Ectodermal cell (in vitro differentiated cells): Measurements from ENCODE around the gene C12orf57. TPM values are rescaled to one million over a fixed set of nuclear protein-coding genes. Genes with fewer than 3 reads are reported as not detected.

Experiments
- H3K27ac ChIP-seq: 2 replicates; pipeline ENCODE4 v1.7.0; 2013; ENCODE audit warnings: mild to moderate bottlenecking, low read depth, low read length; ENCODE audit not compliant: insufficient read depth, poor library complexity, severe bottlenecking
- H3K27me3 ChIP-seq: 2 replicates; pipeline ENCODE4 v1.7.0; 2013; ENCODE audit warnings: mild to moderate bottlenecking, low read length; ENCODE audit not compliant: insufficient read depth, control insufficient read depth, poor library complexity, severe bottlenecking
- H3K36me3 ChIP-seq: one replicate; pipeline ENCODE4 v1.7.0; 2013; ENCODE audit warnings: low read length; ENCODE audit not compliant: control insufficient read depth, insufficient read depth
- H3K4me1 ChIP-seq: one replicate; pipeline ENCODE4 v1.7.0; 2013; ENCODE audit warnings: low read length; ENCODE audit not compliant: control insufficient read depth, insufficient read depth
- H3K4me3 ChIP-seq: 2 replicates; pipeline ENCODE4 v1.7.0; 2013; ENCODE audit warnings: low read depth, low read length, control low read depth; ENCODE audit not compliant: insufficient read depth
- H3K9me3 ChIP-seq: 2 replicates; pipeline ENCODE4 v1.7.0; 2013; ENCODE audit warnings: mild to moderate bottlenecking, low read length, moderate library complexity; ENCODE audit not compliant: control insufficient read depth
- whole genome bisulfite sequencing, 2 experiments: methylation state at CpG; one replicate each; pipeline ENCODE4 v1.1.7; 2013; ENCODE audit warnings: missing lambda C conversion rate in 2 of 2; 5-methylcytosine and 5-hydroxymethylcytosine counted together
- polyA plus RNA-seq, 4 experiments: library from polyadenylated mRNA; stranded (reverse); fragments of 50-300 nt; gene quantifications; one replicate each; pipeline ENCODE4 v1.2.3, GENCODE V29; 2013

The C12orf57 gene, protein sequence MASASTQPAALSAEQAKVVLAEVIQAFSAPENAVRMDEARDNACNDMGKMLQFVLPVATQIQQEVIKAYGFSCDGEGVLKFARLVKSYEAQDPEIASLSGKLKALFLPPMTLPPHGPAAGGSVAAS
- polyA plus RNA-seq (2013, experiment 1 of 4): 290 TPM
- 288 TPM for polyA plus RNA-seq (2013, experiment 2 of 4)
- polyA plus RNA-seq (2013, experiment 3 of 4): 271 TPM
- 291 TPM for polyA plus RNA-seq (2013, experiment 4 of 4)

DNA sequence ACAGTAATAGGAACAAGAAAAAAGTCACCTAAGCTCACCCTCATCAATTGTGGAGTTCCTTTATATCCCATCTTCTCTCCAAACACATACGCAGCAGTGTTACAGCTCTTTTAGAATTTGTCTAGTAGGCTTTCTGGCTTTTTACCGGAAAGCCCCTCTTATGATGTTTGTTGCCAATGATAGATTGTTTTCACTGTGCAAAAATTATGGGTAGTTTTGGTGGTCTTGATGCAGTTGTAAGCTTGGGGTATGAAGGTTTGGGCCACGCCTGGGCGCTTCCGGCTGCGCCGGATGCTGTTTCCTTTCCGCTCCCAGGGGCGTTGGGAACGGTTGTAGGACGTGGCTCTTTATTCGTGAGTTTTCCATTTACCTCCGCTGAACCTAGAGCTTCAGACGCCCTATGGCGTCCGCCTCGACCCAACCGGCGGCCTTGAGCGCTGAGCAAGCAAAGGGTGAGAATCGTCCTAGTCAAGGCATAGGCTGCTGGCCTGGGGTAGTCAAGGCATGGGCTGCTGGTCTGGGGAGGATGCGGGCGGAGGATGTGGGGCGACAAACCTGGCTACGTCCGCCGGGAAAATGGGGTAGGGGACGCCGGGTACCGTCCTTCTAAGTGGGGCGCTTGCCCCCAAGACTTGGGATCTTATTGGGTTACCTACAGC, at the start of gene C12orf57, which contains the start of gene RNU7-1:
Gene C12orf57 (plus strand): TSS at position 301 of the 659 bp plus-strand sequence. CDS start 100 bp downstream, at position 401.
Gene RNU7-1 (plus strand): TSS at position 95 of the 659 bp plus-strand sequence.
- no peaks in the 10 kb centered on the region for H3K27me3 ChIP-seq
- H3K4me3 ChIP-seq: peak within 1 kb of the TSS; percentile 71
- 0 to 1% methylated on average over 31 of the region's 31 CpGs for WGBS, 2 experiments
- peak within 1 kb of the TSS; percentile 100 for H3K27ac ChIP-seq
- H3K36me3 ChIP-seq: peaks cover 12% of the 10 kb centered on the region
- no peaks in the 10 kb centered on the region for H3K9me3 ChIP-seq
- peaks cover 18% of the 10 kb centered on the region for H3K4me1 ChIP-seq

DNA sequence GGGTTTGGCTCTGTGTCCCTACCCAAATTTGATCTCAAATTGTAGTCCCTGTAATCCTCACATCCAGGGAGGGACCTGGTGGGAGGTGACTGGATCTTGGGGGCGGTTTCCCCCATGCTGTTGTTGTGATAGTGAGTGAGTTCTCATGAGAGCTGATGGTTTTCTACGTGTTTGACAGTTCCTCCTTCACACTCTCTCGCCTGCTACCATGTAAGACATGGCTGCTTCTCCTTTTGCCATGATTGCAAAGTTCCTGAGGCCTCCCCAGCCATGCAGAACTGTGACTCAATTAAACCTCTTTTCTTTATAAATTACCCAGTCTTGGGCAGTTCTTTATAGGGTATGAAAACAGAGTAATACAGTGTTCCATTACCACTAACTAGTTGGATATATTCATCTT, 49.5 kb upstream of the C12orf57 start:
- 82 to 85% methylated on average over 3 of the region's 3 CpGs for WGBS, 2 experiments
- Histone ChIP-seq H3K4me3 (no peak overlapping the region), H3K9me3 (no peaks in the 10 kb centered on the region), H3K27ac (no peak overlapping the region), H3K4me1 (no peaks in the 10 kb centered on the region), H3K27me3 (no peaks in the 10 kb centered on the region), H3K36me3 (no peaks in the 10 kb centered on the region)

DNA sequence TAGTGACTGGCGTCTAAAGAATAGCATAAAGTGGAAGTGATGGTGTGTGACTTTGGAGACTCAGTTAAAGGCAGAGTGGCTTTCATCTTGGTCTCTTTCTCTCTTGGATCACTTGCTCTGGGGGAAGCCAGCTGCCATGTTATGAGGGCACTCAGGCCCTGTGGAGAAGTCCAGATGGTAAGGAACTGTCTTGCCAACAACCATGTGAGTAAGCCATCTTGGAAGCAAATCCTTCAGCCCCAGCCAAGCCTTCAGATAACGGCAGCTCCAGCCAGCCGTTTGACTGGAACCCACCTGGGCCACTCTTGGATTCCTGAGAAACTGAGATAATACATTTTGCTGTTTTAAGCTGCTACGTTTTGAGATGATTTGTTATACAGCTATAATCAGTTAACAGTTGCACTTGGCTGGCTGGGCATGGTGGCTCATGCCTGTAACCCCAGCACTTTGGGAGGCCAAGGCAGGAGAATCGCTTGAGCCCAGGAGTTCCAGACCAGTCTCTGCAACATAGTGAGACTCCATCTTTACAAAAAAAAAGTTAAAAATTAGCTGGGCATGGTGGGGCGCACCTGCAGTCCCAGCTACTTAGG, 46.9 kb upstream of the C12orf57 start:
- Histone ChIP-seq H3K4me3 (no peak overlapping the region), H3K36me3 (no peaks in the 10 kb centered on the region), H3K27me3 (no peaks in the 10 kb centered on the region), H3K9me3 (no peaks in the 10 kb centered on the region), H3K27ac (no peak overlapping the region), H3K4me1 (no peaks in the 10 kb centered on the region)
- 82 to 88% methylated on average over 6 of the region's 6 CpGs for WGBS, 2 experiments

DNA sequence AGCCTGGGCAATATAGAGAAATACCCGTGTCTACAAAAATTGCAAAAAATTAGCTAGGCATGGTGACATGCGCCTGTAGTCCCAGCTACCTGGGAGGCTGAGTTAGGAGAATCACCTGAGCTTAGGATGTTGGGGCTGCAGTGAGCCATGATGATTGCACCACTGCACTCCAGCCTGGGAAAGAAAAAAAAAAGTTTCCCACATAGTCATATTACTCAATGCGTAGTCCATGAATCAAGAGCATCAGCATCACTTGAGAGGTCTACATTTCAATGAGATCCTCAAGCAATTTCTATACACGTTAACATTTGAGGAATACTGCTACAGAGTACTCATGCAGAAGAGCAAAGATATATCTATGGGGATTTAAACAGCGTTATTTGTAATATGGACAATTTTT, 44.4 kb upstream of the C12orf57 start:
- Histone ChIP-seq H3K27me3 (no peaks in the 10 kb centered on the region), H3K9me3 (no peaks in the 10 kb centered on the region), H3K4me3 (no peak overlapping the region), H3K27ac (no peak overlapping the region), H3K36me3 (no peaks in the 10 kb centered on the region), H3K4me1 (peaks cover 4% of the 10 kb centered on the region)
- WGBS, 2 experiments: 89 to 93% methylated on average over 5 of the region's 5 CpGs

DNA sequence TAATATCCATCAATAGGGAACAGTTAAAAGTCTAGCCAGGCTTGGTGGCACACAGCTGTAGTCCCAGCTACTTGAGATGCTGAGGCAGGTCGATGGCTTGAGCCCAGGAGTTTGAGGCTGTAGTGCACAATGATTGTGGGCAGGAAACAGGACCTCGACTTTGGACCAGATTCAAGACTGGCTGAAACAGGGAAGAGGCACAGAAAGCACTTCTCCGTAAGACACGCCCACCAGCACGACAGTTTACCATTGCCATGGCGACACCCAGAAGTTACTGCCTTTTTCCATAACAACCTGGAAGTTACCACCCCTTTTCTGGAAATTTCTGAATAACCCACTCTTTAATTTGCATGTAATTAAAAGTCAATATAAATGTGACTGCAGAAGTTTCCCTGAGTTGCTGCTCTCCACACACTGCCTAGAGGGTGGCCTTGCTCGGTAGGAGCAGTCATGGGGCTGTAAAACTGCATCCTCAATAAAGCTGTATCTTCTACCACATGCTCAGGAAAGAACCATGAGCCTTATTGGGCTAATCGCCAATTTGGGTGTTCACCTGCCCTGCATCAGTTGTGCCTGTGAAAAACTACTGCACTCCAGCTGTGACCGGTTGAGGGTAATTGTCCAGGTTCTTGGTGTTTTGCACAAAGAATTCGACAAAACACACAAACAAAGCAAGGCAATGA, 43.8 kb upstream of the C12orf57 start:
- H3K9me3 ChIP-seq: no peaks in the 10 kb centered on the region
- no peak overlapping the region for H3K4me3 ChIP-seq
- H3K27ac ChIP-seq: no peak overlapping the region
- no peaks in the 10 kb centered on the region for H3K27me3 ChIP-seq
- WGBS, 2 experiments: 85 to 87% methylated on average over 10 of the region's 10 CpGs
- no peaks in the 10 kb centered on the region for H3K36me3 ChIP-seq
- H3K4me1 ChIP-seq: peaks cover 4% of the 10 kb centered on the region

DNA sequence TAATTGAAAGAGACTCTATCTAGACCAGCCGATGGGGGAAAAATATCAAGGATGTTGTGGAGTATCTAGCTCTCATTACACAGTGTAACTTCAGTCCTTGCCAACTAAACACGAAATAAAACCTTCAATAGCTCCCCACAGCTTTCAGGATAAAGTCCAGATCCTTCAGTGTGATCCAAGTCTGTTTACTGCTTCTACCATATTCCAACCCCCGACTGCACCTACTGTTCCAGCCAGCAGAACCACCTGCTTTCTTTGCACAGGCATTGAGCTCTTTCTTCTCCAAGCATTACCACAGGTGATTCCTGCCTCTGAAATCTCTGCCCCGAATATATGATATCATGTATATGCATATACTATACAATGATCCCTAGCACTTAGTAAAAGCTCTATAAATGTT, 41.4 kb upstream of the C12orf57 start:
- Histone ChIP-seq H3K4me3 (no peak overlapping the region), H3K27me3 (no peaks in the 10 kb centered on the region), H3K4me1 (peaks cover 11% of the 10 kb centered on the region), H3K36me3 (no peaks in the 10 kb centered on the region), H3K9me3 (no peaks in the 10 kb centered on the region), H3K27ac (no peak overlapping the region)
- 88 to 96% methylated on average over 3 of the region's 4 CpGs for WGBS, 2 experiments

DNA sequence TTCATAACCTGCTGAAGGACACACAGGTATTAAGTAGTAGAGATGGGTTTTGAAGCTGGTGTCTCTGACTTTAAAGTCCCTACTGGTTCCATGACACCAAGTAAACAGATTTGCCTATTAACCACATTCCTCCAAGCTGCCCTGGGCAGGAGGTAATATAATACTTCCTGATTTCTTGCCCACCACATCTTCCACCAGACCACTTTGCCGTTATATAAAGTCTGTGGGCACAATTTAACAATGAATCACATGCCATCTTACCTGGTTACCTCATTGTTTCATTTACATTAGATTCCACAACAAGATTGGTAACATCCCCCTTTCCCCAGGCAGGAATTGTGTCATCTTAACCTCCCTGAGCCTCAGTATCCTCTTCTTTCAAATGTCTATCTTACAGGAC, 40.1 kb upstream of the C12orf57 start:
- Histone ChIP-seq H3K4me3 (no peak overlapping the region), H3K36me3 (no peaks in the 10 kb centered on the region), H3K9me3 (no peaks in the 10 kb centered on the region), H3K27ac (no peak overlapping the region), H3K4me1 (peaks cover 11% of the 10 kb centered on the region), H3K27me3 (no peaks in the 10 kb centered on the region)
- 95 to 100% methylated on average over 1 of the region's 1 CpG for WGBS, 2 experiments

DNA sequence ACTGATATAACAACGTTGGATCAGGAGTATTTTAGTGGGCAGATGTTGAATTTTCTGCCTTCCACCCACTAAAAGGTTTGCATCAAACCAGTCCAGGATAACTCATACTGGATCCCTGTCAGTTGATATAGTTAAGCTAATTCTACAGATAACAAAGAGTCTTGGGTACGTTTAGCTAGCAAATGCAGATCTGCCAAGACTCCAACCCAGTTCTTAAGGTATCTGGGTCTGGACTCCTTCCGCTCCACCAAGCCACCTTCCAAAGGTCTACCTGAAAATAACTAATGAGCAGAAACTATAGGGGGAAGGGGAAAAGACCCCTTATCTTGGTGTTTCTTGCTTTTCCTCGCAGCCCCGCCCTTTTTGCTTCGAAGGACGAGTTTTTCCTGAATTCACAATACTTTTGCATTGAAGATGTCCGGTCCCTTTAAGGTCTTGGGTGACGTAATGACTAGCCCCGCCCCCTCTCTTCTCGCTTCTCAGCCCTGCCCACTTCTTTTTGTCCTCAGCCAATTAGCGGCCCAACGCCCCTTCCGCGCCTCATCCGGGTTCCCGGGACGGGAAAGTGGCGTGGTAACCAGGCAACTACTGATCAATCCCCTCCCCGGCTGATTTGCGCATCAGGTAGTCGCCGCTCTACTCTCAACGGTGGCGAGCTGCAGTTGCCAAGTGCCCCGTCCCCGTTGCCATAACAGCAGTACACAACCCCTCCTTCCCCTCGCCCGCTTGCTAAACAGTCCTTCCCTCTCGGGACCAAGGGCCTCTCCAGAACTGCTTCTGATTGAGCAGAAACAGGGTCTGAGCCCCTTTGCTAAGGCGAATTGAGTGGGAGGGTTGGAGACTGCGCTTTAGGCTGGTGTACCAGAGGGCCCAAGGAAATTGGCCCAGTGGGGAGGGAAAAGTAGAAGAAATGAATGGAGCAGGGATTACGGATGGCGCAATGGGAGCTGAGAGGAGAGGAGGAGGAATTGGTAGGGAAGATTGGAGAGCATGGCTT, 39.2 kb upstream of the C12orf57 start, which contains the start of gene LRRC23:
Gene LRRC23 (plus strand): TSS at position 543 of the 997 bp plus-strand sequence. CDS start 812 bp downstream, outside the sequence.
- Histone ChIP-seq H3K4me3 (peak within 1 kb of the TSS; percentile 28), H3K36me3 (no peaks in the 10 kb centered on the region), H3K27me3 (no peaks in the 10 kb centered on the region), H3K27ac (peak within 1 kb of the TSS; percentile 89), H3K9me3 (no peaks in the 10 kb centered on the region), H3K4me1 (peaks cover 11% of the 10 kb centered on the region)
- WGBS, 2 experiments: 7 to 9% methylated on average over 33 to 34 of the region's 34 CpGs

DNA sequence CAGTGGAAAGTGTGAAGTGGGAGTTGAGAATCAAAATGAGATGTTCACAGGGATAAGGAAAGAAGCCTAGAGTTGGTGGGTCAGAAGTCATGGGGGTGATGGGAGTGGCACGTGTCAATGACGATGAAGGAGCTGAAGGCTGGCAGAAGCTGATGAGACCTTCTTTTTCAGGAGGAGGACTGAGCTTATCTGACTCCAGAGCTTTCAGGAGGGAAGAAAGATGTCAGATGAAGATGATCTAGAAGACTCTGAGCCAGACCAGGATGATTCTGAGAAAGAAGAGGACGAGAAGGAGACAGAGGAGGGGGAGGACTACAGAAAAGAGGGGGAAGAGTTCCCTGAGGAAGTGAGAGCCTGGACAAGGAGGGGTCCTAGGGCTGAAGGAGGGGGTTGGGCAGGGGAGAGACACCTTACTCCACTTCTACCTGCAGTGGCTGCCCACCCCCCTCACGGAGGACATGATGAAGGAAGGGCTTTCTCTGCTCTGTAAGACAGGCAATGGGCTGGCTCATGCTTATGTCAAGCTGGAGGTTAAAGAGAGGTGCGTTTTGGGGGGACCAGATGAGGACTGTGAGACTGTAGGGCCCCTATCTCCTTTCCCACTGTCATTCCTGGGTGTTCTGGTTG, 38.3 kb upstream of the C12orf57 start:
- no peaks in the 10 kb centered on the region for H3K36me3 ChIP-seq
- H3K4me1 ChIP-seq: peaks cover 11% of the 10 kb centered on the region
- peak overlapping the region; percentile 89 for H3K27ac ChIP-seq
- H3K4me3 ChIP-seq: peak overlapping the region; percentile 28
- WGBS, 2 experiments: 67 to 70% methylated on average over 5 of the region's 5 CpGs
- no peaks in the 10 kb centered on the region for H3K27me3 ChIP-seq
- H3K9me3 ChIP-seq: no peaks in the 10 kb centered on the region
